Glutamatergic neuron (in vitro differentiated cells): ENCODE data around the gene TRAF1. TPM values are rescaled to one million over a fixed set of nuclear protein-coding genes. Genes with fewer than 3 reads are reported as not detected.

Experiments used
- DNase-seq: peaks from one replicate; pipeline ENCODE4 v3.0.0; 2022
- H3K27ac Mint-ChIP-seq: one replicate; pipeline ENCODE4 v1.8.0; 2020; ENCODE audit warnings: mild to moderate bottlenecking, mixed read lengths, inconsistent platforms; ENCODE audit not compliant: unreplicated experiment
- H3K27me3 Mint-ChIP-seq: one replicate; pipeline ENCODE4 v1.8.0; 2020; ENCODE audit warnings: mild to moderate bottlenecking, moderate library complexity, mixed read lengths, inconsistent platforms; ENCODE audit not compliant: unreplicated experiment
- H3K36me3 Mint-ChIP-seq: one replicate; pipeline ENCODE4 v1.8.0; 2020; ENCODE audit warnings: mild to moderate bottlenecking, mixed read lengths, inconsistent platforms; ENCODE audit not compliant: unreplicated experiment
- H3K4me1 Mint-ChIP-seq: one replicate; pipeline ENCODE4 v1.8.0; 2020; ENCODE audit warnings: mild to moderate bottlenecking, low read depth, mixed read lengths, inconsistent platforms; ENCODE audit not compliant: unreplicated experiment
- H3K4me3 Mint-ChIP-seq: one replicate; pipeline ENCODE4 v1.8.0; 2020; ENCODE audit warnings: mild to moderate bottlenecking, mixed read lengths, inconsistent platforms; ENCODE audit not compliant: unreplicated experiment
- H3K9me3 Mint-ChIP-seq: one replicate; pipeline ENCODE4 v1.8.0; 2020; ENCODE audit warnings: mild to moderate bottlenecking, moderate library complexity, mixed read lengths, inconsistent platforms; ENCODE audit not compliant: unreplicated experiment
- total RNA-seq: library from RNA; stranded (reverse); fragmentation: NEBNext Ultra II Directional; extraction: Animal tissue kit (Norgen Biotek cat#: 25700); gene quantifications from one replicate; pipeline ENCODE4 v1.2.1, GENCODE V29; 2021; ENCODE audit not compliant: unreplicated experiment
- TF ChIP-seq, protein P1 (sequence below): fragments of 200-600 bp; sonication (generic); IDR thresholded peaks from one replicate; pipeline ENCODE4 v1.5.0; 2021; ENCODE audit not compliant: partially characterized antibody, unreplicated experiment

Gene TRAF1
- total RNA-seq, 1 donor from 2014 or later: 1.6 TPM

DNA sequence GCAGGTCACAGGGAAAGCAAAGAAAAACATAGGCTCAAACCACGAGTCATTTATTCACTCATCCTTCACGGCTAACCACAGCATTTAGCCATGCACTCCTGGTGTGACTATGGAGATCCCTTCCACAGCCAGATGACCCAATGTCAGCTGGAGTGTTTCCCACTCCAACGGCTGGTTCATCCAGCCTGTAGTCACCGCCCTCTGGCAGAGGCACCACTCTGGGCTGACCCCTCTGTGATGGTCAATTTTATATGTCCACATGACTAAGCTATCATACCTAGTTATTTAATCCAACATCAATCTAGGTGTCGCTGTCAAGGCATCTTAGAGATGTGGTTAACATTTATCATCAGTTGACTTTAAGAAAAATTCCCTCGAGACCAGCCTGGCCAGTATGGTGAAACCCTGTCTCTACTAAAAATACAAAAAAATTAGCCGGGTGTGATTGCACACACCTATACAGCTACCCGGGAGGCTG is 40.1 kb downstream of the TRAF1 start:
- Mint-ChIP-seq H3K4me3 (no peak overlapping the region), H3K4me1 (no peaks in the 10 kb centered on the region), H3K27ac (no peak overlapping the region), H3K36me3 (no peaks in the 10 kb centered on the region), H3K9me3 (peaks cover 2% of the 10 kb centered on the region), H3K27me3 (no peaks in the 10 kb centered on the region)
- TF ChIP-seq, protein P1, sequence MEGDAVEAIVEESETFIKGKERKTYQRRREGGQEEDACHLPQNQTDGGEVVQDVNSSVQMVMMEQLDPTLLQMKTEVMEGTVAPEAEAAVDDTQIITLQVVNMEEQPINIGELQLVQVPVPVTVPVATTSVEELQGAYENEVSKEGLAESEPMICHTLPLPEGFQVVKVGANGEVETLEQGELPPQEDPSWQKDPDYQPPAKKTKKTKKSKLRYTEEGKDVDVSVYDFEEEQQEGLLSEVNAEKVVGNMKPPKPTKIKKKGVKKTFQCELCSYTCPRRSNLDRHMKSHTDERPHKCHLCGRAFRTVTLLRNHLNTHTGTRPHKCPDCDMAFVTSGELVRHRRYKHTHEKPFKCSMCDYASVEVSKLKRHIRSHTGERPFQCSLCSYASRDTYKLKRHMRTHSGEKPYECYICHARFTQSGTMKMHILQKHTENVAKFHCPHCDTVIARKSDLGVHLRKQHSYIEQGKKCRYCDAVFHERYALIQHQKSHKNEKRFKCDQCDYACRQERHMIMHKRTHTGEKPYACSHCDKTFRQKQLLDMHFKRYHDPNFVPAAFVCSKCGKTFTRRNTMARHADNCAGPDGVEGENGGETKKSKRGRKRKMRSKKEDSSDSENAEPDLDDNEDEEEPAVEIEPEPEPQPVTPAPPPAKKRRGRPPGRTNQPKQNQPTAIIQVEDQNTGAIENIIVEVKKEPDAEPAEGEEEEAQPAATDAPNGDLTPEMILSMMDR: no peak
- DNase-seq: no peak

DNA sequence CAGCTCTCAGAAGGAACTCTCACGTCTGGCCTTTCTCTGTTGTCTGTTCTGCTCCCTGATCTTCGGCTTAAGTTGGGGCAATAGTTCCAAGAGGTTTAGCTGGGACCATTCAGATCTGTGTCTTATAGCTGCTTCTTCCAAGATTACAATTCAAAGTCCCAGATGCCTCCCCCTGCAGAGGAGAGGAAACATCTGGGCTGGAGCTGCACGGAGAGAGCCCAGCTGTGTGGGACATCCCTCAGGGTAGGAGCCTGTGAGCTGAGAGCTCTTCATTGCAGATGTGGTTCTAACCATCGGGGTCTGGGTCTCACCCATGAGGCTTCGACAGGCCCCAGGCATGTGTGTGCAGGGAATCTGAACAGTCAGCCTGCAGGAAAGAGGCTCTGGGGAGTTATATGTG is 40.6 kb downstream of the TRAF1 start:
- no peaks in the 10 kb centered on the region for H3K4me1 Mint-ChIP-seq
- DNase-seq: no peak
- no peak overlapping the region for H3K27ac Mint-ChIP-seq
- H3K27me3 Mint-ChIP-seq: no peaks in the 10 kb centered on the region
- no peaks in the 10 kb centered on the region for H3K36me3 Mint-ChIP-seq
- no peak overlapping the region for H3K4me3 Mint-ChIP-seq
- TF ChIP-seq, protein P1: no peak
- H3K9me3 Mint-ChIP-seq: peaks cover 2% of the 10 kb centered on the region

DNA sequence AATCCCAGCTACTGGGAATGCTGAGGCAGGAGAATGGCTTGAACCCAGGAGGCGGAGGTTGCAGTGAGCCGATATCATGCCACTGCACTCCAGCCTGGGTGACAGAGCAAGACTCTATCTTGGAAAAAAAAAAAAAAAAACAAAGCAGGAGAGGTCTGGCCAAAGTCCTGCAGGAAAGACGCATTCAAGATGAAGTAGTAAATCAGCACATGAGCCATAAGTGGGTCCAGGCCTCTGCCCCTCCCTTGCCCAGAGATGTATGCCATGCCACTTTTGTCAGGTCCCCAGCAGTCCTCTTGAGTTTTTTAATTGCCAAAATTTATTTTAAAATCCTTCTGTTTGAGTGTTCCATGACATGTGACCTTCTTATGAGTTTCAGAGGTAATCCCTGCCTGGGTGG is 41.1 kb downstream of the TRAF1 start:
- no peaks in the 10 kb centered on the region for H3K4me1 Mint-ChIP-seq
- peaks cover 3% of the 10 kb centered on the region for H3K9me3 Mint-ChIP-seq
- H3K27me3 Mint-ChIP-seq: no peaks in the 10 kb centered on the region
- H3K27ac Mint-ChIP-seq: no peak overlapping the region
- TF ChIP-seq, protein P1: no peak
- no peaks in the 10 kb centered on the region for H3K36me3 Mint-ChIP-seq
- no peak overlapping the region for H3K4me3 Mint-ChIP-seq
- no peak for DNase-seq

DNA sequence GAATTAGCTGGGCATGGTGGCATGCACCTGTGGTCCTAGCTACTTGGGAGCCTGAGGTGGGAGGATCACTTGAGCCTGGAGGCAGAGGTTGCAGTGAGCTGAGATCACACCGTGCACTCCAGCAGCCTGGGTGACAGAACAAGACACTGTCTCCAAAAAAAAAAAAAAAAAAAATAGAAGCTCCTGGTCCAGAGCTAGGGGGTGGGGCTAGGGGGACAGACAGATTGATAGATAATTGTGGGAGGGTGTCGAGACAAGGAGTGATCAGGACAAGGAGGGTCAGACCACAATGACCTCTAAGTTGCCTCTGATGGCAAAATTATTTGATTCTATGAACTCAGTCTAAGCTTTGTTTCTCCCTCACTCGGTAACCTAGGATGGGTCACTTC is 43.0 kb downstream of the TRAF1 start:
- Mint-ChIP-seq H3K27ac (no peak overlapping the region), H3K36me3 (no peaks in the 10 kb centered on the region), H3K4me3 (no peak overlapping the region), H3K27me3 (peaks cover 2% of the 10 kb centered on the region), H3K9me3 (peaks cover 2% of the 10 kb centered on the region), H3K4me1 (peaks cover 2% of the 10 kb centered on the region)
- DNase-seq: no peak
- TF ChIP-seq, protein P1: no peak

DNA sequence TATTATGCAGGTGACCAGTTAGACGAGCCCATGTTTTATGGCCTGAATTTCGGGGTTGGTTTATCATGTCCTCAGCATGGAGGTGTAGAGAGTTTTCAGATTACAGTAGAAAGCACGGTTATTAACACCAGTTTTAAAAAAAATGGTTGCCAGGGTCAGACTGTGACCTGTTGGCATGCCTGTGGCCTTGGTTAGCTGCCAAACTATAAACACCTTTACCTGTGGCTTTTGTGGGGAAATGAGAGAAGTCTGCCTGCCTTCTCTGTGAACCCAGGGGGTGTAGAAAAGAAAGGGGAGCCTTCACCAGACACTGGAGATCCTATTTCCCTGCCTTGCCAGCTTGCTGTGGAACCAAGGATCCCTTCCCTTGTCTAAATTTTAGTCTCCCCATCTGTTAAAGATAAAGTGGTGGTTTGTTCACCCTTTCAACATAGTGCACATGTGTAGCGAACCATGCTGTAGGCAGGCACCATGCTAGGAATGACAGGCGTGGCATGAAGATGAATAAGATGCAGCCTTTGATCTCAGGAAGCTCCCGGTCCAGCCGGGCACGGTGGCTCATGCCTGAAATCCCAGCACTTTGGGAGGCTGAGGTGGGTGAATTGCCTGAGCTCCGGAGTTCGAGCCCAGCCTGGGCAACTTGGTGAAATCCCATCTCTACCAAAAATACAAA is 43.5 kb downstream of the TRAF1 start:
- Mint-ChIP-seq H3K4me1 (peaks cover 6% of the 10 kb centered on the region), H3K9me3 (peaks cover 5% of the 10 kb centered on the region), H3K4me3 (no peak overlapping the region), H3K27me3 (peaks cover 2% of the 10 kb centered on the region), H3K27ac (no peak overlapping the region), H3K36me3 (no peaks in the 10 kb centered on the region)
- DNase-seq: no peak
- TF ChIP-seq, protein P1: no peak
